CD4-positive, alpha-beta T cell treated with Interleukin-6 for 4 hours (primary cell): ENCODE measurements around the gene LENEP.

Experiments used
- DNase-seq: peaks from one replicate; pipeline ENCODE4 v3.0.0-alpha.2; 2020; ENCODE audit warnings: mixed read lengths

Gene LENEP

DNA sequence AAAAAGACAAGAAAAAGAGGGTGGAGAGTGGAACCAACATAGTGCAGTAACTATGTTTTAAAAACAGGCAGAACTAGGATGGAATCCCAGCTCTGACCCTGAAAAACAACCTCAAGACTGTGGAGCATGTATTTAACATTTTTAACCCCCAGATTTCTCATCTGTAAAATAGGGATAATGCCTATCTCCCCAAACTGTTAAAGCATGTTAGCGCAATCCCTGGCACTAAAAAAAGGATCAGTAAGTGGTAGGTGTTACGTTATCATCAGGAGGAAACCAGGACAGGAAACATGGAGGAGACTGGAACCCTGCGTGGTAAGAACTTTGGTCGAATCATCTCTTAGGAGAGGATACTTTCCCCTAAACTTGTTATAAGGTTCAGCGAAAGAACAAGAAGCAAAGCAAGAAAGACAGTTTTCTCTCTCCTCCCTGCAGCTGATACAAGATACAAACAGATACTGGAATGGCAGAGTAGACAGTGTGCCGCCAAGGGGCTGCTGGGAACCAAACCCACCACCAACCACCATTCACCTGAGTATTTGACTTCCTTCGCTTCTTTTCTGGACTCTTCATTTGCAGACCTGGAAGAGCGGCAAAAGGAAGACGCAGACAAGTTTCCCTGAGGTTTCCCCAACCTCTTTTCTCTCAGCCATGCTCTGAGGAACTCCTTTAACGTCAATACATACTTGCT is 32.8 kb upstream of the LENEP start:
- no peak for DNase-seq

DNA sequence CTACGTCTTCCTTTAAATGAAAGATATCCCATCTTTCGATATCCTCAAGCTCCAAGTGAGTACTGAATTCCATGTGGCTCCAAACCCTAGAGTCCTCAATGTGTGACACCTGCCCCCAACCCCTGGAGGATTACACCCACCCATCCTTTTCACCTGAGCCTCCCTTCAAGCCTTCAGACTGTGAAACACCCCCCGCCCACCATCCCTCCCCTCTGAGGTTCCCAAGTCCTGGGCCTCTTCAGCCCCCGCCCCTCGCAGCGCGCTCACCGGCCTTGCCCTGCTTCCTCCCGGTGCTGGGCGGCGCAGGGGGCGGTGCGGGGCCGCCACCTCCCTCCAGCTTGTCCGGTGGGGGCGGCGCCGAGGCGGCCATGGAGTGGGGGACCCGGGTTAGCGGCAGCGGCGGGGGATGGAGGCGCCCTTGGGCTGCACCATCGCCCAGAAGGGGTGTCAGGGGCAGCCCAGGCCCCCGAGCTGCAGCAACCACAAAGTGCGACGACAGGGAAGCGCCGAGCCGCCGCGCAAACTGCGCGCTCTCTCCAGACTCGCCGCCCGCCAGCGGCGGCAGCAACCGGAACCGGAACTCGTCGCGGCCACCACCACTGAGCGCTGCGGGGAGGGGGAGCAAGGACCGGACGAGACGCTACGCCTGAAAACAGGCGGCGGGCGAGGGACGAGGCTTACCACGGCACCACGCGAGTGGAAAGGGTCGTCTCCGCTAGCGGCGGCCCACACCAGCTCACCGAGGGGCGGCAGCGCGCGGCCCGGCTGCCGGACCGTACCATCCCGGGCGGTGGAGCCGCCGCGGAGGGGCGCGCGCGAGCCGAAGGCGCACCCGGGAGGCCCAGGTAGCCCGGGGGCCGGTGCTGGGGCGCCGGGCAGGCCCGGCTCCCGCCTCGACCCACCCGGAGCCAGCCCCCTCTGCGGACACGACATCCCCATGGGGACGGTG is 31.9 kb upstream of the LENEP start, which contains the start of gene PYGO2:
Gene PYGO2 (minus strand): TSS at position 576 of the 949 bp plus-strand sequence. CDS start 206 bp downstream, at position 370.
- peak; percentile 84 for DNase-seq

DNA sequence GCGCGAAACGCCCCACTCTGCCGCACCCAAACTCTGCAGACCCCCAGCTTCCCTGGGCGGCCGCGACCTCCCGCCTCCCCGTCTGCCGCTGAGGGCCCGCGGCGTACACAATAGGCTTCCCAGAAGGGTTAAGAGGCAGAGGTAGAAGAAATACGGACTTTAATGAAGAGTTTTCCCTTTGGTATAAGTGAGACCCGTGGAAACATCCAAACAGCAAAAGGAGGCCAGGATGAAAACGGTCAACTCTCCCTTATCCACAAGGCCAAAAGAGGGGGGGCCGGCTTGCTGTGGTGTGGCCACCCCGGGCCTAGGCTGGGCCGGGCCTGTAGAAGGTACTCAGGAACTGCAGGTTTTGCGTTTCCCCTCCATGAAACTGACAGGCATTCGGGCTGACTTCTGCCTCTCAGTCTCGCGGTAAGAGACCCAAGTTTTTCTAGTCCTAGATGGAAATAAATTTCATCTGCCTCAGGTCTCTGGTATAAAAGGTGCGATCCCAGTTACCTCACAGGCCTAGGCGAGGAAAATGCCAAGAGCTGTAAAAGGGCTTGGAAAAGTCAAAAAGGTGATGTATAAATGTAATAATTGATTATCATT is 31.1 kb upstream of the LENEP start:
- no peak for DNase-seq

DNA sequence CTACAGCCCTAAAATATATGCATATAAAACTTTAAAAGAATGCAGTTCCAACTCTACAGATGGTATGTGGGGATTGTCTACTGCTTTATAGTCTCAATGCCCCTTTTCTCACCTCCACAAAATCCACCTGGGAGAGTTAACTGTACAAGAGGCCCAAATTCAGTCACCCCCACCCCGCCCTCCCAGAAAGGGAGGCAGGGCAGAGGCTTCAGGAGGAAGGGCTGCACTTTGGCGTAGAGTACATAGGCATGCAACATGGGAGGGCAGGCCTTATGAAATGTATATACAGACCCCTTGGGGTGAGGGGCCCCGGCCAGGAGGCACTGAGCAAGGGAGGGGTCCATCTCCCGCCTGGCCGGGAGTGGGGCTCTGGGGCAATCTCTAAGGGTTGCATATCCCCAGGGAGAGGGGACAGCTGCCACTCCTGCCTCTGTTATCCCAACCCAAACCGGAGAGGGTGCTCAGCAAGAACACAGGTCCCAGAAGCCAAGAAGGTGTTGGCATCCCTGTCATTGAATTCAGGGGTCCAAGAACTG is 30.5 kb upstream of the LENEP start:
- no peak for DNase-seq

DNA sequence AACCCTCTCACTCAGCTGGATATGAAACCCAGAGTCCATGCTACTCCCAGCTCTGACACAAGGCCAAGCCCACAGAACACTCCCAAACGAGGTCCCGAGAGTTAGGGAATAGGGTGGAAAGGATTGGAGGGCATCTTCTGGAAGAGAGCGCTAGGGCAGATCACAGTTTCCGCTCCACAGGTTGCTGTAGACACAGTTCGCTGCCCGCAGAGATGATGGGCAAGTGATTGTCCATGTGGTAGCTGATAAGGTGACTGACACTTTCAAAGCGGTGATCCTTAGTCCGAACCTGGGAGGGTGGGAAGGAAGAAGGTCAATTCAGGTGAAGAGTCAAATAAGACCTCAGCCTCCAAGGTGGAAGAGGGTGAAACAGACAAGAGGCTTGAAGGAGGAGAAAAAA is 29.7 kb upstream of the LENEP start:
- DNase-seq = no peak

DNA sequence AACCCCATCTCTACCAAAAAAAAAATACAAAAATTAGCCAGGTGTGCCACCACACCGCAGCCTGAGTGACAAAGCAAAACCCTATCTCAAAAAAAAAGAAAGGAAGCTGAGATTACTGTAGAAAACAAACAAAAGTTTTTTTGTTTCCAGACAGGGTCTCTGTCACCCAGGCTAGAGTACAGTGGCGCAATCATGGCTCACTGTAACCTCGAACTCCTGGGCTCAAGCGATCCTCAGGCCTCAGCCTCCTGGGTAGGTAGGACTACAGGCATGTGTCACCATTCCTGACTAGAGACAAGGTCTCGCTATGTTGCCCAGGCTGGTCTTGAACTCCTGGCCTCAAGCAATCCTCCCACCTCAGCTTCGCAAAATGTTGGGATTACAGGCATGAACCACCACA is 29.0 kb upstream of the LENEP start:
- DNase-seq = no peak

DNA sequence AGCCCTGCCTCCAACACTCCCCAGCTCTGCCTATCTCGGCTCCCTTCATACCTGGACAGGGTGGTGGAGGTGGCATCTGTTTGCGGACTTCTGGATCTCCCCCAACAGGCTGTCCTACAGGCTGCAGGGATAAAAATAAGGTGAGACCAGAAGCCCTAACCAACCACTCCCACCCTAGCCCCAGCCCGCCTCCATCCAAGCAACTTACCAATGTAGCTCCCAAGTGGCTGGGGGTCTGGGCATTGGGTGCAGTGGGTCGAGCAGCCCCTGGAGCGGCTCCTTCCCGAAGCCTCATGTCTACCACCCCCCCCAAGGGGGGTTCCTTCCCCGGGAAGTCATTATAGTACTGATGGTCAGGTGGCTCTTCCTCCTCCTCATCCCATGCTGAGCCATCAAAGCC is 27.3 kb upstream of the LENEP start:
- no peak for DNase-seq

DNA sequence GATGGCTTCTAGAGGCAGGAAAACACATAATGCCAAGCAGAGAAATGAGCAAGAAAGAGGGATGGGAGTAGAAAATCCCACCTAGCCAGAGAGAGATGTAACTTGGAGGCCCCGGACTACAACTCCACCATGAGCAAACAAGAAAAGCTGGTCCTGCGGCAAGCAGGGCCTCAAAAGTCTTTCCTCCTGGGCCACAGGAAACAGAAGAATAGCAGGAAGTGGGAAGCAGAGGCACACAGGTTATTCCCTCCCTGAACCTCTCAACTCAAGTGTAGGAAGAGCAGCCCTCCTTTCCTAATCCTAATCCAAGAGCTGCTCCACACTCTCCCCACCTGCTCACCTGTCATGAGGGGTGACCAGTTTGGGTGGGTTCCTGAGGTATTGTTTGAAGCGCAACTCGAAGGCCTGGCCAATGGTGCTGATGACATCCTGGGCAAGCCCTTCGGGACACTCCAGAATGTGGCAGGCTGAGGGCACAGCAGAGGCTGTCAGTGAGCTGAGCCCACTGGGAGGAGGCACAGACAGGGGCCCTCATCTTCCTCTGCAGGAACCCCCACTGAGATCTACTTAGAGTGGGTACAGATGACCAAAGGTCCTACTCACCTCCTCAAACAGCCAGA is 25.9 kb upstream of the LENEP start:
- DNase-seq = no peak

DNA sequence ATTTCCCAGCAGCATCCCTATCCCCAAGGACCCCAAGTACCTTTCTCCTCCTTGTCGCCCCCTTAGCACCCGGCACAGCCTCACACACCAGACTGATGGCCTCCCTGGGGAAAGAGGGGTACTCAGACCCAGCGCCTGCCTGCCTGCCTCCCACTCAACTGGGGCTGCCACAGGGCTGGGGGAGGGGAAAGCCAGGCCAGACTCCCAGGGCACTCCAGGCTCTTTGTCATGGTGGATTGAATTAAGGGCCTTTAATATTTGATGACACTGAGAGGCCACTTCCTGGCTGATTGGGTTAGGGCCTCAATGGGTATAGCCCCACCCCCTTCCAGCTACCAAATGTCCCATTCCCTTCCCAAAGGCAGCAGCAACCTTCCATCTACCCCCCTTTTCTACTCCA is 24.7 kb upstream of the LENEP start:
- no peak for DNase-seq

DNA sequence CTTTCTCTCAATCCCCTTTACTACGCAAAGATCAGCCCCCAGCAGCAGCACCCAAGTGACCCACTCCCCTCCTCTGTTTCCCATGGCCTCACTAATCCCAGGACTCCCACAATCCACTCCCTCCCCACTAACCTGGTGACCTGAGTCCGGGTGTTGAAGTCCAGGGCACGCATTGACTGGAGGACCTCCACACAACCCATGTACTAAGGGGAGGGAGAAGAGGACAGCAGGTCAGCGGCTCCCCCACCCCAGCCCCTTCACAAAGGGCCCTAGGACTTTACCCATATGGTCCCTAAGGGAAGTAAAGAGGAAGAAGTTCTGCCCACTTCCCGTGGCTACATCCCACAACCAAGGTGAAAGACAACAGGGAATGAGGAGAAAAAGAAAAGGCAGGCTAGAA is 24.1 kb upstream of the LENEP start:
- DNase-seq = no peak

DNA sequence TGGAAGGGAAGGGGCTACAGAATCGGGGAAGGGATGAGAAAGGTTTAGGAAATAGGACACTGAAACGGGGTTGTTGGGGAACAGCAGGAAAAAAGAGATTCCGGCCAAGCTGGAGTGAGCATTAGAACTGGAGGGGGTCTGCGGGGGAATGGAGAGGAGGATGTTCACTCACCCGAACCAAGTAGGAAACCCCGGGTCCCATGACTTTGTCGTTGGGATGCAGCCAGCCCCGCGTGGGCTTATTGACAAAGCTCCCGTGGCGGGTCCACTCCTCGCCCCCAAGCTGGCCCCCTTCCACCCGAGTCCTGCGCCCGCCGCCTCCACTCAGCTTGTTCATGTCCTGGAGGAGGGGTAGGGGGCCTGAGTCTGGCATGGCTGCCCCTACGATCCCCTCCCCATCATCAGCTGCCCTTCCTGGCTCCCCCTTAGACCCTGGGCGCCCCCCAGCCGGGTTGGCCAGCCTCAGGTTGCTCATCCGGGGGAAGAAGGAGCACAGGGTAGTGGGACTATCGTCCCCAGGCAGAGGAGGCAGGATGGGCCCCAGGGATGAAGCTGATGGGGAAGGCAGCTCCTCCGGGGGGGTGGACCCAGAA is 23.4 kb upstream of the LENEP start:
- DNase-seq = no peak

DNA sequence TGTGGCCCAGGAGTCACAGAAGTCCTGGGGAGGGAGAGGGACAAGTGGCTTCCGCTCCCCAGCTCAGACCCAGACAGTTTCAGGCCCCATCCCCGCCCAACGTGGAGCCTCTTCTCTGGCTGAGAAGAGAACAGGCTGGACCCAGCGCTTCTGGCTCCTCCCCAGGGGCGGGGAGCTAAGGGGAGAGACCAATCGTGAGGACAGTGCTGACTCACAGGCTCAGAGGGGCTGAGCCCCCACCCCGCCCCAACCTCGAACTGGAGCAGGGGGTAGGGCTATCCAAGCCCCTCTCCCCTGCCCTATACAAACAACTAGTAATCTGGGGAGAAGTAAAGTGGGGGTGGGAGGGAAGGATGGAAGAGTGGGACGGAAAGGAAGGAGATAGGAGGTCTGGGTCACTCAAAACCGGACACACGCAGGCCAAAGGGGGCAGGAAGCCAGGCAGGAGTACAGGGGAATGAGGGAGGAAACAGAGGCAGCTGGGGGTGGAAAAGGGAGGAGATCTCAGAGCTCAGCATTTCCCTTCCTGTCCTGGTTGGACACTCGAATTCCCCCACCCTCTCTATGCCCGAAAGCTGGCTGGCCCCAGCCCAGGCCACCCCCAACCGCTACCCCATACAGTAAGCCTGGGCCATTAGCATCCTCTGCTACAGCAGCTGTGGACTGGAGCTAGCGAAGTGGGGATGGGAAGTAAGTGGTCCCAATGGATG is 22.6 kb upstream of the LENEP start, which contains the start of gene SHC1:
Gene SHC1 (minus strand): TSS at position 117 of the 710 bp plus-strand sequence. CDS start 221 bp downstream, outside the sequence.
- DNase-seq = peak; percentile 56

DNA sequence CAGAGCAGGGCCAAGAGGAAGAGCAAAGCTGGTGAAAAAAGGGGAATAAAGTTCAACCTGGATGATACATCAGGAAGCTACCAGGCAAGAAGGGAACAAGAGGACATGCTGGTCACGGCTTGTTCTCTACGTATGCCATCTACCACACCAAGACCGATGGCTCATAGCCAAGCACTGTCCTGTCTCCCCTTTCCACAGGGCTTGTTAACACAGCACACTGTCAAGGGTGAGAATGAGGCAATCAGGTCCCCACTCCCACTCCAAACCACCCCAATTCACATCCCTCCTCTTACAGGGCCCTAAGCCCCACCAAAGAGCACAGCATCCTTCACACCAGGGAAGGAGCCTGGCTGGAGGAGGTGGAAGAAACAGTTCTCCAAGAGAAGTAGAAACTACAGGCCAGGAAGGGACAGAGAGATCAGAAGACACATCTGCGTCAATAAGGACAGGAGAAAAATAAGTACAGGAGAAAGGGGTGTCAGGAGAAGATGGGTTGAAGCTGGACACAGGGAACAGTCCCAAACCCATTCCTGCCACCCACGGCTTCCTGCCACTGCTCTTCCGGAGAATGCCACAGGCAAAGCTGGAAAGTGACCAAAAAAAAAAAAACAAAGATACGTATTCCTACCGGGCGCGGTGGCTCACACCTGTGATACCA is 21.9 kb upstream of the LENEP start:
- no peak for DNase-seq

DNA sequence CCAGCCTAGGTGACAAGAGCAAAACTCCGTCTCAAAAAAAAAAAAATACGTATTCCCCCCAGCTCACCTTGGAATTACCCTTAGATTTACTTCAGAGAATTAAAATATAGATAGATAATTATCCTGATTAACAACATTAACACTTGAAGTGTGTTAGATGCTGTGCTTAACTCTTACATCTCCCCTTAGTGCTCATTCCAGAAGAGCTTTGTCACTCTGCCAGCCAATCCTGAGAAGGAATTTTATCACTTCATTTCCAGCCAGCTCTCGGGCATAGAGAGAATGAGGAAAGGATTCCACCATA is 21.2 kb upstream of the LENEP start:
- DNase-seq = no peak

DNA sequence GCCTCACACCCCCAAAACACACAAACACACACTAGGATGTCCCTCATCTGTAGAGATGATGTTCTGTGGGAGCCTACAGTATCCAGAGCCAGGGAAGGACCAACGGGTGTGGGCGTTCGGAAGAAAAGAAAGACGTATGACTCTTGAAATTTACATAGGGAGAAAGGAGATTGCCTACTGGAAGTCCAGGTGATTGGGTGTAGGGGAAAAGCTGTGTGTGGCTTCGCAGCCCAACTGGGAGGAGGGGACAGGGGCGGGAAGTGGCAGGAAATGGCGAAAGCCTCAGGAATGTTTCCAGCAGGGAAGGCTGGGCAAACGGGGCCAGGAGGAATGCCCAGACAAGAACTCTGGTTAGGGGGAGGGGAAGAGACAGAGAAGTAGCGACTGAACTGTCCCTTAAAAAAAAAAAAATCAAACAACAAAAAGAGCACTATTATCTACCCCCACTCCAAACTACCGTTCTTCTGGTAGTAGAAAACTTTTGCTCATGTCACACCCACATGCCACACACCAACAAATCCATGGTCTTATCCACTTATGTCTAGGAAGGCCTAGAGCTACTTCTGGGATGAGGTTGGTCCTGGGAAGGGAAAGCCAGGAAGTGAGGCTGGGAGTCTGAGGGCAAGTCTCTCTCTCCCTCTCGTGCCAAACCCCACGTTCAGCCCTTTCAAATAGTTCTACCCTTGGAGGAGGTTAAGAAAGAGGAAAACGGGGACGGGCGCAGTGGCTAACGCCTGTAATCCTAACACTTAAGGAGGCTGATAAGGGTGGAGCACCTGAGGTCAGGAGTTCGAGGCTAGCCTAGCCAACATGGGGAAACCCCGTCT is 20.7 kb upstream of the LENEP start:
- no peak for DNase-seq

DNA sequence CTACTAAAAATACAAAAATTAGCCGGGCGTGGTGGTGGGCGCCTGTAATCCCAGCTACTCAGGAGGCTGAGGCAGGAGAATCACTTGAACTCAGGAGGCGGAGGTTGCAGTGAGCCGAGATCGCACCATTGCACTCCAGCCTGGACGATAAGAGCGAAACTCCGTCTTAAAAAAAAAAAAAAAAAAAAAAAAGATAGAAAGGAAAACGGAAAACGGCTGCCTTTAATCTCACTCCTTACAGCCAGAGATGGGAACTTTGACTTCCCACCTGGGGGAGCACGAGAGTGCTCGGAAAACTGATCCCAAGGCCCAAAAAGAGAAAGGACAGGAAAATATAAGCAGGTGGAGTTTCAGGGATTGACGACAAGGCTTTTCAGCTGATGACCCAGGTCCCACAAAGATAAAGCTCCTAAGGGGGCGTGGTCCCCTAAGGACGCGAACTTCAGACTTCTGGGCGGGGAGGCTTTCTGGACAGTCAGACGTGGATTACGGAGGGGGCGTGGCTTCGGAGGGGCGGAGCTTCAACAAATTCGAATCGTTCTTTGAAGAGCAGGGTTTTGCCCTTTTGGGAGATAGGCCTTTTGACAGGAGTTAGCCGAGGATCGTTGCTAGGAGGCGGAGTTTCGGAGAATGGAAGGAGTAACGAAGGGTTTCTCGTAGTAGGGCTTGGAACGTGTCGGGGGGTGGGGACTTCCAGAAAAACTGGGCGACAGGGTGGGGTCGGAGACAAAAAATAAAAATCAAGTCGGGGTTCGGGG is 19.9 kb upstream of the LENEP start:
- peak; percentile 94 for DNase-seq

DNA sequence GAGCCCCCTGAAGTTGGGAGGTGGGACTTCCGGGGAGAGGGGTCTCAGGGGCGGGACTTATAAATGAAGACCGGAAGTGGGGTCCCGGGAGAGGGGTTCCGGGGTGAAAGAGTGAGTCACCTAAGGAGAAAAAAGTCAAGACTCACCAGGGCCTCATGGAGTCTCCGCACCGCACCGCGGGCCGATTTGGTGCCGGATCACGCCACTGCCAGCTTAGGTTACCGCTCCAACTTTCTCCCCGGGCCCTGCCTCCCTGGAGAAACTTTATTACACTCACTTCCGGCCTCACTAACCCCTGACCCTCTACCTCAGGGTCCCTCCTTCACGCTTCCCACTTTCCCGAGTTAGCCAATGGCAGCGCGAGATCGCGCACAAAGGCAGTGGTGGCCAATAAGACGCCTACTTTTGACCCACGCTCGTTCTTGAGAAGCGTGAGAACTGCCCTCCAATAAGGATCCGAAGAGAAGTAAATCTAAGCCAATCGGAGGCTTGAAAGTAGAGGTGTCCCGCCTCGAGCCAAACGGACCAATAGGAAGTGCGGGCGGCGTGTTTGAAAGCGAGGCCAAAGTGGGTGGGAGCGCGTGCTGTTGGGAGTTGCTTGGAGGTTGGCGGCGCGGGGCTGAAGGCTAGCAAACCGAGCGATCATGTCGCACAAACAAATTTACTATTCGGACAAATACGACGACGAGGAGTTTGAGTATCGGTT is 19.1 kb upstream of the LENEP start, which contains the start of gene CKS1B:
Gene CKS1B (plus strand): TSS at position 580 of the 706 bp plus-strand sequence. CDS start 65 bp downstream, at position 645.
- peak; percentile 96 for DNase-seq

DNA sequence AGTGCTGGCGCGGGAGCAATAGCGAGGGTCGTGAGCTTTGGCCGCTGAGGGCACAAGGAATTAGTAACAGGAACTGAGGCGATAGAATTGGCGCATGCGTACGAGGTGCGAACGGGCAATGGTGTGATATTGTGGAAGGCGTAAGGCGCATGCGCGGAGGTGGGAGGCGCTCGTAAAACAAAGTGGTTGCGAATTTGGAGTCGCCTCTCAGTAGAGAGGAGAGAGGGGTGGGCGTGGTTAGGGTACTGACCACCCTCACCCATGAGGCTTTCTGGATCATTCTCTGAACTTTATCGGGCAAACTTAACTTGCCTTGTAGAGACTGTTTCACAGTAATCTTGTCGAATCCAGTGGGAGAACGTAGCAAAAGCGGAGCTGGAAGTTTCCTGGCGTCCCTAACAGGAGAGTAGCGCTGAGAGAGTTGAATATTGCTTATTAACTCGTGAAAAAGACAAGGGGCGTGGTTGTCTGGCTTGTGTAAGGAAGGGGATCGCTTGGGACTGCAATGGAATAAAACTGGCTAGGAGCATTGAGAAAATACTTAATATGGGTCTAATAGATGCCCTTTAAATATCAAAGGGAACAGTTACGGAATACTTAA is 18.5 kb upstream of the LENEP start:
- DNase-seq = peak; percentile 97
